Adrenal gland (tissue), 12 donors: ENCODE data around the gene RAD51B. TPM values are rescaled to one million over a fixed set of nuclear protein-coding genes. Genes with fewer than 3 reads are reported as not detected.

Experiments used
- DNase-seq, 7 donors: peaks; one replicate each; pipeline ENCODE4 v3.0.0-alpha.2; 2019 to 2020
- H3K27ac ChIP-seq, 5 donors: fragments of 200-600 bp; sonication (generic) in 4 of 5; 1 replicate in 3 of 5; 2 replicates in 2 of 5; pipeline versions ENCODE4 v1.5.1 to v1.8.0; 2016 to 2020; ENCODE audit warnings: mild to moderate bottlenecking in 1 of 5
- H3K27me3 ChIP-seq: fragments of 200-600 bp; 2 replicates; pipeline ENCODE4 v1.8.0; 2021
- H3K36me3 ChIP-seq, 2 donors: fragments of 200-600 bp; replicated peaks in 1 of 2; 1 replicate in 1 of 2; 2 replicates in 1 of 2; pipeline versions ENCODE4 v1.5.1 to v1.8.0; 2018 to 2022
- H3K4me1 ChIP-seq, 2 donors: fragments of 200-600 bp; replicated peaks in 1 of 2; 1 replicate in 1 of 2; 2 replicates in 1 of 2; pipeline versions ENCODE4 v1.5.1 to v1.8.0; 2018 to 2021
- H3K4me3 ChIP-seq, 4 donors: fragments of 200-600 bp; sonication (generic) in 3 of 4; one replicate each; pipeline ENCODE4 v1.5.1; 2016 to 2018
- H3K9me3 ChIP-seq, 3 donors: fragments of 200-600 bp; sonication (generic) in 1 of 3; replicated peaks in 1 of 3; 1 replicate in 2 of 3; 2 replicates in 1 of 3; pipeline versions ENCODE4 v1.5.1 to v1.8.0; 2016 to 2021
- POLR2A ChIP-seq, 2 donors: fragments of 450-650 bp; IDR thresholded peaks; one replicate each; pipeline ENCODE4 v1.6.1; 2017; ENCODE audit warnings: antibody characterized with exemption in 2 of 2, mild to moderate bottlenecking in 2 of 2, moderate library complexity in 1 of 2
- WGBS, 4 donors: extraction: QIAGEN DNeasy Blood & Tissue Kit in 2 of 4; methylation state at CpG; one replicate each; pipeline versions ENCODE4 v1.1.5 to v1.1.7; 2013 to 2017; 5-methylcytosine and 5-hydroxymethylcytosine counted together
- intact Hi-C, 2 donors: fragments of 100-400 bp; cut with DNase I; formaldehyde crosslinking; loops; one replicate each; pipeline versions ENCODE4 v1.14.1 to v1.15.0; 2022 to 2023
- polyA plus RNA-seq, 3 donors: library from polyadenylated mRNA; stranded (reverse); fragments of 200-250 nt in 2 of 3; fragments of 350-450 nt in 1 of 3; fragmentation: Illumina TruSeq in 1 of 3; extraction: RNeasy Lipid Tissue Mini Kit (QIAGEN cat#74804) in 1 of 3; gene quantifications; one replicate each; pipeline ENCODE4 v1.2.3, GENCODE V29; 2013 to 2014
- total RNA-seq, 9 donors: library from RNA; depleted of rRNA in 4 of 9; stranded (reverse); fragments of >200 nt in 4 of 9; fragments of 120-200 nt in 1 of 9; fragmentation: NEBNext Ultra II Directional in 1 of 9; extraction: Animal tissue kit (Norgen Biotek cat#: 25700) in 1 of 9; gene quantifications; one replicate each; pipeline versions ENCODE4 v1.1.0 to v1.2.4, GENCODE V29; 2013 to 2023
- TF ChIP-seq, protein P1 (sequence below), 6 experiments: fragments of 450-650 bp in 4 of 6; fragments of 200-600 bp in 2 of 6; sonication (generic) in 1 of 6; IDR thresholded peaks; 1 replicate in 5 of 6; 2 replicates in 1 of 6; pipeline versions ENCODE4 v1.5.1 to v1.8.0; 2016 to 2021; ENCODE audit warnings: antibody characterized with exemption in 6 of 6, mild to moderate bottlenecking in 2 of 6, moderate library complexity in 1 of 6
- donor health status: healthy with polysubstance abuse.
- donor health status: Bipolar disorder and iron deficiency.
- donor health status: DM: yes; HTN: yes; CAD: no.
- donor health status: DM: no; HTN: no; CAD: no.
- donor health status: DM: no; HTN: no; CAD: no.
- donor health status: DM: yes; HTN: yes; CAD: no.

RAD51B gene
- total and polyA plus RNA-seq, 12 donors, result 2.3 to 24.6 (median 12.4) TPM

GRCh38 chr14:68133856-68134255, 314.3 kb downstream of the RAD51B start:
- intact Hi-C loops, result no loop called here
- TF ChIP-seq, protein P1, sequence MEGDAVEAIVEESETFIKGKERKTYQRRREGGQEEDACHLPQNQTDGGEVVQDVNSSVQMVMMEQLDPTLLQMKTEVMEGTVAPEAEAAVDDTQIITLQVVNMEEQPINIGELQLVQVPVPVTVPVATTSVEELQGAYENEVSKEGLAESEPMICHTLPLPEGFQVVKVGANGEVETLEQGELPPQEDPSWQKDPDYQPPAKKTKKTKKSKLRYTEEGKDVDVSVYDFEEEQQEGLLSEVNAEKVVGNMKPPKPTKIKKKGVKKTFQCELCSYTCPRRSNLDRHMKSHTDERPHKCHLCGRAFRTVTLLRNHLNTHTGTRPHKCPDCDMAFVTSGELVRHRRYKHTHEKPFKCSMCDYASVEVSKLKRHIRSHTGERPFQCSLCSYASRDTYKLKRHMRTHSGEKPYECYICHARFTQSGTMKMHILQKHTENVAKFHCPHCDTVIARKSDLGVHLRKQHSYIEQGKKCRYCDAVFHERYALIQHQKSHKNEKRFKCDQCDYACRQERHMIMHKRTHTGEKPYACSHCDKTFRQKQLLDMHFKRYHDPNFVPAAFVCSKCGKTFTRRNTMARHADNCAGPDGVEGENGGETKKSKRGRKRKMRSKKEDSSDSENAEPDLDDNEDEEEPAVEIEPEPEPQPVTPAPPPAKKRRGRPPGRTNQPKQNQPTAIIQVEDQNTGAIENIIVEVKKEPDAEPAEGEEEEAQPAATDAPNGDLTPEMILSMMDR (IDR thresholded peaks at IDR 0.05), result no peak
- no peak overlapping the region for H3K27ac ChIP-seq
- no peaks in the 10 kb centered on the region for H3K9me3 ChIP-seq
- WGBS, 4 donors, result 88 to 93% (median 91%) methylated on average over 4 of the region's 4 CpGs
- H3K4me1 ChIP-seq, result no peaks in the 10 kb centered on the region
- no peak overlapping the region for H3K4me3 ChIP-seq
- no peaks in the 10 kb centered on the region for H3K27me3 ChIP-seq
- DNase-seq, result no peak
- no peaks in the 10 kb centered on the region for H3K36me3 ChIP-seq

- TF ChIP-seq, protein P1 (IDR thresholded peaks at IDR 0.05), result no peak
- no peak for TF ChIP-seq POLR2A (IDR thresholded peaks at IDR 0.05)
- H3K4me3 ChIP-seq, result no peak overlapping the region
Measured at GRCh38 chr14:68135028-68135427, 315.4 kb downstream of the RAD51B start.

DNA sequence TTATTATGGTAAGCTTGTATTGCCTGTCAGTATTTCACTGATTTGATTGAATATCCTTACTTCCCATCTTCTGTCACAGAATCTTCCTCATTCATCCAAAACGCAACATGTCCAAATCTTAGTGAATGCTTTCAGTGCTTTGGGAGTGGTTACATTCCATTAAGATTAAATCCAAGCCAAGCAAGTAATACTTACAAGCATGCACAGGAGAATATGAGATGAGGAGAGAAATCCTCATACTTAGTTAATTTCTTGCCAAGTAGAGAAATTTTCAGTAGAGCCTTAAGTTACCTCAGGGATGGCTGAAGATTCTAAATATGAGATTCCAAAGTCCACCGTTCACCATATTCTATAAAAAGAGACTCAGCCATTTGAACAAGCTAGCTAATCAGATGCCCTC, 316.0 kb downstream of the RAD51B start:
- Histone ChIP-seq H3K27me3 (no peaks in the 10 kb centered on the region), H3K36me3 (no peaks in the 10 kb centered on the region), H3K9me3 (no peaks in the 10 kb centered on the region), H3K4me3 (no peak overlapping the region), H3K4me1 (peaks cover 16% of the 10 kb centered on the region in 2 donors), H3K27ac (no peak overlapping the region)
- intact Hi-C loops, result no loop called here
- WGBS, 4 donors, result 80 to 97% (median 90%) methylated on average over 2 of the region's 2 CpGs
- TF ChIP-seq POLR2A (IDR thresholded peaks at IDR 0.05), result no peak
- TF ChIP-seq, protein P1 (IDR thresholded peaks at IDR 0.05), result no peak
- no peak for DNase-seq

More at GRCh38 chr14:68135028-68135427, 315.4 kb downstream of the RAD51B start:
- no peak for DNase-seq
- peaks cover 10% of the 10 kb centered on the region in 2 donors for H3K4me1 ChIP-seq
- no peaks in the 10 kb centered on the region for H3K9me3 ChIP-seq
- H3K27me3 ChIP-seq, result no peaks in the 10 kb centered on the region
- 84 to 91% (median 86%) methylated on average over 3 of the region's 3 CpGs for WGBS, 4 donors
- H3K27ac ChIP-seq, result no peak overlapping the region
- intact Hi-C loops, result no loop called here
- H3K36me3 ChIP-seq, result no peaks in the 10 kb centered on the region

GRCh38 chr14:68137704-68138619, 318.4 kb downstream of the RAD51B start:
- H3K27me3 ChIP-seq, result no peaks in the 10 kb centered on the region
- intact Hi-C loops, result no loop called here
- 79 to 88% (median 83%) methylated on average over 3 of the region's 3 CpGs for WGBS, 4 donors
- DNase-seq, result peak in 6 of 7 donors; percentile 44 to 65 (median 56)
- H3K27ac ChIP-seq, result peak overlapping the region in 1 of 5 donors; percentile 11
- H3K4me3 ChIP-seq, result no peak overlapping the region
- H3K36me3 ChIP-seq, result no peaks in the 10 kb centered on the region
- H3K9me3 ChIP-seq, result no peaks in the 10 kb centered on the region
- H3K4me1 ChIP-seq, result peaks cover 20 to 39% of the 10 kb centered on the region in 2 donors
- TF ChIP-seq, protein P1 (IDR thresholded peaks at IDR 0.05), result no peak
- no peak for TF ChIP-seq POLR2A (IDR thresholded peaks at IDR 0.05)
